Endodermal cell (in vitro differentiated cells): ENCODE results near the gene OLR1. TPM values are rescaled to one million over a fixed set of nuclear protein-coding genes. Genes with fewer than 3 reads are reported as not detected.

ENCODE experiments used
- DNase-seq: peaks from one replicate; pipeline ENCODE4 v3.0.0-alpha.2; 2017
- H3K27ac ChIP-seq: 2 replicates; pipeline ENCODE4 v1.5.1; 2013; ENCODE audit warnings: mild to moderate bottlenecking, low read depth, low read length, moderate library complexity
- H3K27me3 ChIP-seq: 2 replicates; pipeline ENCODE4 v1.6.1; 2013; ENCODE audit warnings: mild to moderate bottlenecking, low read length, moderate library complexity; ENCODE audit not compliant: insufficient read depth, control insufficient read depth, poor library complexity, severe bottlenecking
- H3K36me3 ChIP-seq: 2 replicates; pipeline ENCODE4 v1.7.0; 2013; ENCODE audit warnings: mild to moderate bottlenecking, low read length, moderate library complexity; ENCODE audit not compliant: control insufficient read depth, insufficient read depth
- H3K4me1 ChIP-seq: one replicate; pipeline ENCODE4 v1.7.0; 2013; ENCODE audit warnings: low read length; ENCODE audit not compliant: control insufficient read depth, insufficient read depth
- H3K4me3 ChIP-seq: 2 replicates; pipeline ENCODE4 v1.5.1; 2013; ENCODE audit warnings: mild to moderate bottlenecking, low read length, moderate library complexity
- H3K9ac ChIP-seq: 2 replicates; pipeline ENCODE4 v1.6.1; 2013; ENCODE audit warnings: mild to moderate bottlenecking, low read length, moderate library complexity; ENCODE audit not compliant: poor library complexity, severe bottlenecking; ENCODE audit errors: extremely low read depth
- H3K9me3 ChIP-seq: 2 replicates; pipeline ENCODE4 v1.6.1; 2013; ENCODE audit warnings: mild to moderate bottlenecking, low read length, moderate library complexity; ENCODE audit not compliant: control insufficient read depth
- H3K27ac Mint-ChIP-seq: 2 replicates; pipeline ENCODE4 v1.8.0; 2020; ENCODE audit warnings: mixed read lengths
- H3K27me3 Mint-ChIP-seq: 2 replicates; pipeline ENCODE4 v1.8.0; 2021; ENCODE audit warnings: mild to moderate bottlenecking, mixed read lengths; ENCODE audit not compliant: insufficient read depth
- H3K36me3 Mint-ChIP-seq: 2 replicates; pipeline ENCODE4 v1.8.0; 2020; ENCODE audit warnings: low read depth, mixed read lengths
- H3K4me1 Mint-ChIP-seq: 2 replicates; pipeline ENCODE4 v1.8.0; 2020; ENCODE audit warnings: mixed read lengths
- H3K4me3 Mint-ChIP-seq: 2 replicates; pipeline ENCODE4 v1.8.0; 2020; ENCODE audit warnings: mild to moderate bottlenecking, moderate library complexity, mixed read lengths
- H3K9me3 Mint-ChIP-seq: 2 replicates; pipeline ENCODE4 v1.8.0; 2020; ENCODE audit warnings: mild to moderate bottlenecking, mixed read lengths
- WGBS, 2 experiments: methylation state at CpG; one replicate each; pipeline versions ENCODE4 v1.1.5 to v1.1.7; 2013; ENCODE audit warnings: missing lambda C conversion rate in 2 of 2, mixed read lengths in 1 of 2; ENCODE audit not compliant: insufficient coverage in 1 of 2, insufficient read length in 1 of 2; 5-methylcytosine and 5-hydroxymethylcytosine counted together
- total RNA-seq, 2 donors: library from RNA; stranded (reverse); fragmentation: NEBNext Ultra II Directional in 1 of 2; extraction: Animal tissue kit (Norgen Biotek cat#: 25700) in 1 of 2; gene quantifications; 2 replicates in 1 of 2; 3 replicates in 1 of 2; pipeline ENCODE4 v1.2.1, GENCODE V29; 2021
- TF ChIP-seq, protein P1 (sequence below): fragments of 200-600 bp; sonication (generic); conservative IDR thresholded peaks from 2 replicates; pipeline ENCODE4 v1.5.0; 2021; ENCODE audit warnings: antibody characterized with exemption, mild to moderate bottlenecking

The OLR1 gene
- total RNA-seq, 2 donors from 2014 or later, result 0.22 TPM; not detected in 1

GRCh38 chr12:10175846-10176636 is 4.1 kb upstream of the OLR1 start:
- Histone ChIP-seq H3K9ac (no peak overlapping the region), H3K9me3 (no peaks in the 10 kb centered on the region), H3K4me3 (no peak overlapping the region), H3K27ac (no peak overlapping the region), H3K27me3 (no peaks in the 10 kb centered on the region), H3K4me1 (no peaks in the 10 kb centered on the region), H3K36me3 (no peaks in the 10 kb centered on the region)
- TF ChIP-seq, protein P1, sequence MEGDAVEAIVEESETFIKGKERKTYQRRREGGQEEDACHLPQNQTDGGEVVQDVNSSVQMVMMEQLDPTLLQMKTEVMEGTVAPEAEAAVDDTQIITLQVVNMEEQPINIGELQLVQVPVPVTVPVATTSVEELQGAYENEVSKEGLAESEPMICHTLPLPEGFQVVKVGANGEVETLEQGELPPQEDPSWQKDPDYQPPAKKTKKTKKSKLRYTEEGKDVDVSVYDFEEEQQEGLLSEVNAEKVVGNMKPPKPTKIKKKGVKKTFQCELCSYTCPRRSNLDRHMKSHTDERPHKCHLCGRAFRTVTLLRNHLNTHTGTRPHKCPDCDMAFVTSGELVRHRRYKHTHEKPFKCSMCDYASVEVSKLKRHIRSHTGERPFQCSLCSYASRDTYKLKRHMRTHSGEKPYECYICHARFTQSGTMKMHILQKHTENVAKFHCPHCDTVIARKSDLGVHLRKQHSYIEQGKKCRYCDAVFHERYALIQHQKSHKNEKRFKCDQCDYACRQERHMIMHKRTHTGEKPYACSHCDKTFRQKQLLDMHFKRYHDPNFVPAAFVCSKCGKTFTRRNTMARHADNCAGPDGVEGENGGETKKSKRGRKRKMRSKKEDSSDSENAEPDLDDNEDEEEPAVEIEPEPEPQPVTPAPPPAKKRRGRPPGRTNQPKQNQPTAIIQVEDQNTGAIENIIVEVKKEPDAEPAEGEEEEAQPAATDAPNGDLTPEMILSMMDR, result peak; percentile 18
- DNase-seq, result no peak
- Mint-ChIP-seq H3K9me3 (no peaks in the 10 kb centered on the region), H3K36me3 (no peaks in the 10 kb centered on the region), H3K4me3 (no peak overlapping the region), H3K27me3 (no peaks in the 10 kb centered on the region), H3K27ac (no peak overlapping the region), H3K4me1 (peaks cover 38% of the 10 kb centered on the region)
- 91 to 94% methylated on average over 5 of the region's 5 CpGs for WGBS, 2 experiments

- no peak for DNase-seq
- Histone ChIP-seq H3K36me3 (no peaks in the 10 kb centered on the region), H3K4me1 (no peaks in the 10 kb centered on the region), H3K9ac (no peak overlapping the region), H3K9me3 (no peaks in the 10 kb centered on the region), H3K27me3 (no peaks in the 10 kb centered on the region), H3K4me3 (no peak overlapping the region), H3K27ac (no peak overlapping the region)
- TF ChIP-seq, protein P1, result no peak
- Mint-ChIP-seq H3K27me3 (no peaks in the 10 kb centered on the region), H3K4me1 (peaks cover 40% of the 10 kb centered on the region), H3K4me3 (no peak overlapping the region), H3K9me3 (no peaks in the 10 kb centered on the region), H3K27ac (no peak overlapping the region), H3K36me3 (no peaks in the 10 kb centered on the region)
- WGBS, 2 experiments, result 62% methylated on average over 1 of the region's 2 CpGs; no CpG with 5 or more reads in 1 of the 2 experiments
Observed at GRCh38 chr12:10174986-10175614, 3.2 kb upstream of the OLR1 start.

- 89 to 94% methylated on average over 3 to 5 of the region's 5 CpGs for WGBS, 2 experiments
Observed at GRCh38 chr12:10170216-10170615, 1.7 kb downstream of the OLR1 start.

More at GRCh38 chr12:10170216-10170615, 1.7 kb downstream of the OLR1 start:
- Histone ChIP-seq H3K9ac (no peak overlapping the region), H3K27me3 (no peaks in the 10 kb centered on the region), H3K36me3 (no peaks in the 10 kb centered on the region), H3K9me3 (no peaks in the 10 kb centered on the region), H3K27ac (no peak overlapping the region), H3K4me3 (no peak overlapping the region), H3K4me1 (no peaks in the 10 kb centered on the region)
- H3K27me3 Mint-ChIP-seq, result no peaks in the 10 kb centered on the region
- H3K9me3 Mint-ChIP-seq, result no peaks in the 10 kb centered on the region
- H3K27ac Mint-ChIP-seq, result no peak overlapping the region
- no peaks in the 10 kb centered on the region for H3K36me3 Mint-ChIP-seq
- no peak for DNase-seq
- no peak overlapping the region for H3K4me3 Mint-ChIP-seq
- H3K4me1 Mint-ChIP-seq, result peaks cover 20% of the 10 kb centered on the region
- TF ChIP-seq, protein P1, result no peak
